HG03095 (cell line): ENCODE data around the gene ADGRE3.

Experiments used
- ATAC-seq: cut with Tn5 transposase; IDR thresholded peaks from one replicate; pipeline ENCODE4 v1.9.1; 2021; ENCODE audit warnings: moderate library complexity; ENCODE audit not compliant: unreplicated experiment

Gene ADGRE3, protein sequence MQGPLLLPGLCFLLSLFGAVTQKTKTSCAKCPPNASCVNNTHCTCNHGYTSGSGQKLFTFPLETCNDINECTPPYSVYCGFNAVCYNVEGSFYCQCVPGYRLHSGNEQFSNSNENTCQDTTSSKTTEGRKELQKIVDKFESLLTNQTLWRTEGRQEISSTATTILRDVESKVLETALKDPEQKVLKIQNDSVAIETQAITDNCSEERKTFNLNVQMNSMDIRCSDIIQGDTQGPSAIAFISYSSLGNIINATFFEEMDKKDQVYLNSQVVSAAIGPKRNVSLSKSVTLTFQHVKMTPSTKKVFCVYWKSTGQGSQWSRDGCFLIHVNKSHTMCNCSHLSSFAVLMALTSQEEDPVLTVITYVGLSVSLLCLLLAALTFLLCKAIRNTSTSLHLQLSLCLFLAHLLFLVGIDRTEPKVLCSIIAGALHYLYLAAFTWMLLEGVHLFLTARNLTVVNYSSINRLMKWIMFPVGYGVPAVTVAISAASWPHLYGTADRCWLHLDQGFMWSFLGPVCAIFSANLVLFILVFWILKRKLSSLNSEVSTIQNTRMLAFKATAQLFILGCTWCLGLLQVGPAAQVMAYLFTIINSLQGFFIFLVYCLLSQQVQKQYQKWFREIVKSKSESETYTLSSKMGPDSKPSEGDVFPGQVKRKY

DNA sequence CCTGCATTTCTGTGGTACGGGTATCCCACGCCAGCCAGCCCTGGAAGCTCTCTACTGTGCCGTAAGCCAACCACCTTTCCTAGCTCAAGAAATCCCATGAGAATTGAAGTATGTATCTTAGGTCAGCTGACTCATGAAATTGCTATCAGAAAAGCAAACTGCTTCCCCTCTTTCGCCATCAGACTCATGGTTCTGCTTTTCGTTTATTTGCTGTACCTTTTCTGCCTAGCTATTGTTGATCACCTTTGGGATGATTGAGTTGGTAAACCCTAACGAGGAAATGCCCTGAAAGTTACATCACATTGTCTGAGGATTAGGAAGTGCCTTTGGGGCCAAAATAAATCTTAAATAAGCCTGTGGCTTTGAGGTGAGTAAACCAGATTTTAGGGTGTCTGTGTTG lies at the start of gene ADGRE3:
ADGRE3 (minus strand) TSS at position 81 of the 400 bp plus-strand sequence; CDS start at position 7, 74 bp downstream.
- ATAC-seq: no peak

DNA sequence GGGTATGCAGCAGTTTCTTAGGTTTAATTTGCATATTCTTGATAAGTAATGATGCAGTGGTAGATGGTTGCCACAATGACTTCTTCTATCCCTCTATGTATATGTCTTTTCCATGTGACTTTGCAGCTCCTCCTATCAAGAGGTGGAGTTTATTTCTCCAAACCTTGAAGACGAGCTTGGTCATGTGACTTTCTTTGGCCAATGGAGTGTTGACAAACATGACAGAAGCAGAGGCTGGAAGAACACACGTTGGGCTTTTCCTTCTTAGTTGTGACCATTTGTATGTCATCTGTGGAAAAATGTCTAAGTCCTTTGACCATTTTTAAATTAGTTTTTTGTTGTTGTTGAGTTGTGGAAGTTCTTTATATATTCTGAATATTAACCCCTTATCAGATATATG lies 47.5 kb upstream of the ADGRE3 start:
- no peak for ATAC-seq

DNA sequence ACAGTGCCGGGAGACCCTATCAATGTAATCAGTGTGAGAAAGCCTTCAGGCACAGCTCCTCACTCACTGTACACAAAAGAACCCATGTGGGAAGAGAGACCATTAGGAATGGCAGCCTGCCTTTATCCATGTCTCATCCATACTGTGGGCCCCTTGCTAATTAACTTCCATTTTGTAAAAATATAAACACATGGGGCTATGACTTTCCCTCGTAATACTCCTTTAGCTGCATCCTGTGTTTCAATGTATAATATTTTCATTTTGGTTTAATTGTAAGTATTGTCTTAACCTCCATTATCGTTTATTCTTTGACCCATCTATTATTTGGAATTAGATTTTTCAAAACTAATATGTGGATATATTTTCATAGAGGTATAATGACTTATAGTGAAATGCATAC lies 44.5 kb upstream of the ADGRE3 start:
- ATAC-seq: no peak

GRCh38 chr19:14718522-14719116 lies 44.0 kb upstream of the ADGRE3 start:
- ATAC-seq: no peak

GRCh38 chr19:14715841-14716240 lies 41.2 kb upstream of the ADGRE3 start:
- no peak for ATAC-seq

- no peak for ATAC-seq
These were observed 29.8 kb upstream of the ADGRE3 start for GRCh38 chr19:14704450-14704849.

- no peak for ATAC-seq
These were observed 29.2 kb upstream of the ADGRE3 start for GRCh38 chr19:14703833-14704232.

DNA sequence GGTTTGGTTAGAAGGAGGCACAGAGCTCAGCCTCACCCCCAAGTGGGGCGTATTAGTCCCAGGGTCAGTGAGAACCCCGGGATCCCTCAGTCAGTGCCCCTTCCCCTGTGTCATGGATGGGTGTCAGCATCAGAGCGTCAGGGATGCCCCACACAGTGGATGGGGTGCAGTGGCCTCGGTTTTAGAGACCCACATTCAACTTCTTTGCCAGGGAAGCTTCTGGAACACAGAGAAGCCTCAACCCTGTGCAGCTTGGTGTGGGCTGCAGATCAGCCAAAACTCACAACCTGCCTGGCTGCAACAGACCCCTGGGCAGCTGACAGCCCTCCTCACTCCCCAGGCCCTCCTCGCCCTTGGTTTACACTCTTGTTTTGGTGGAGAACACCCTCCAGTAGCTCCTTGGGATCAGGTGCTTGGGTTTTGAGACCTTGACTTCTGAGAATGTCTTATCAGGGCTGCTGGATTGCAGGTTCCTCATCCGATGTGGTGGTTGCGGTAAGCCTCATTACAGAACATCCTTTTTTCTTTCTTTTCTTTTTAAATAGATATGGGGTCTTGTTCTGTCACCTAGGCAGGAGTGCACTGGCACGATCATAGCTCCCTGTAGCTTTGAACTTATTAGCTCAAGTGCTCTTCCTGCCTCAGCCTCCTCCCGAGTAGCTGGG lies 26.2 kb upstream of the ADGRE3 start:
- no peak for ATAC-seq

- ATAC-seq: no peak
These were observed 25.0 kb upstream of the ADGRE3 start for GRCh38 chr19:14699641-14700040.

DNA sequence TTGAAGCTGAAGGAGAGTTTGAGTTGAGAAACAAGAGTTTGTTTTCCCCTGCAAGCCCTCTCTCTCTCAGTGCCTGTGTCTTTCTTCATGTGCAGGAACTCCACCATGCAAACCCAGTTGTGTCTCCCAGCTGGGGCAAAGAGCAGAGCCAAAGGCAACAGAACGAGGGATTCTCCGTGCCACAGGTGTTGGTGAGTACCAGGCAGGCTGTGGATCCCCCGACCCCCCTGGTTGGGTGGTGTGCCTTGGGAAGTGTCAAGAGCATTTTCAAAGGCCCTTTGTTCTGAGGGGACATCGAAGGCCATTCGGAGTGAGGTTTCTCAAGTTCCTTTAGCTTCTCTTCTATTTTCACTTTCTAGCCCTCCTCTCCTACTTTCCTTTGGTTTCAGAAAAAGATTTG lies 20.8 kb upstream of the ADGRE3 start:
- no peak for ATAC-seq

- no peak for ATAC-seq
These were observed 20.1 kb upstream of the ADGRE3 start for GRCh38 chr19:14694641-14695266.

GRCh38 chr19:14689598-14690503 lies 15.2 kb upstream of the ADGRE3 start, which contains the start of gene ZNF333:
Gene ZNF333 (plus strand): TSS chr19:14690048. CDS start chr19:14693492, 3,444 bp downstream.
- ATAC-seq: peak; percentile 84

DNA sequence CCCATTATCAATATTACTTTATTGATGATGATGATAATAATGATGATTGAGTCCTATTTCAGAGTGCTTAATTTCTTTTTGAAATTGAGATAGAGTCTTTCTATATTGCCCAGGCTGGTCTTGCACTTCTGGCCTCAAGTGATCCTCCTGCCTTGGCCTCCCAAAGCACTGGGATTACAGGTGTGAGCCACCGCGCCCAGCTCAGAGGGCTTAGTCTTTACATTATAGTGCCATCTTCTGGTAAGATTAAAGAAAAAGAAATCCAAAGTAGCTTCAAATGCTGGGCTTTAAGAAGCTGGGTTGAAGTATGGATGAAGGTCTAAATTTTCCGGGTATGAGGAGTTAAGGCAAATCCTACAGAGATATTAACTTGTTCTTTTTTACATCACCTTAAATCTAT lies 11.8 kb upstream of the ADGRE3 start:
- ATAC-seq: no peak

GRCh38 chr19:14683439-14683838 lies 8.8 kb upstream of the ADGRE3 start:
- no peak for ATAC-seq

GRCh38 chr19:14682084-14682483 lies 7.4 kb upstream of the ADGRE3 start:
- ATAC-seq: no peak

GRCh38 chr19:14678199-14678598 lies 3.6 kb upstream of the ADGRE3 start:
- no peak for ATAC-seq

GRCh38 chr19:14677464-14677863 lies 2.8 kb upstream of the ADGRE3 start:
- ATAC-seq: no peak

- no peak for ATAC-seq
These were observed 2.1 kb upstream of the ADGRE3 start for GRCh38 chr19:14676762-14677161.

GRCh38 chr19:14673088-14673487 lies 1.6 kb downstream of the ADGRE3 start:
- ATAC-seq: no peak
